ENCODE results near the gene METTL21A.

METTL21A gene

GRCh38 chr2:207584952-207585351 is 40.2 kb downstream of the METTL21A start:
- TF ChIP-seq CTCF (IDR thresholded peaks at IDR 0.05; ENCODE audit: poor library complexity, severe bottlenecking), result no peak
- ATAC-seq (ENCODE audit: low read depth), result no peak

GRCh38 chr2:207571370-207571769 is 53.8 kb downstream of the METTL21A start:
- no peak overlapping the region for H3K4me3 ChIP-seq (ENCODE audit: severe bottlenecking)
- peaks cover under 1% of the 10 kb centered on the region for H3K9me3 ChIP-seq (ENCODE audit: severe bottlenecking)
- peaks cover 86% of the 10 kb centered on the region for H3K36me3 ChIP-seq (ENCODE audit: low read depth)
- TF ChIP-seq CTCF (IDR thresholded peaks at IDR 0.05; ENCODE audit: poor library complexity, severe bottlenecking), result no peak
- H3K27me3 ChIP-seq (ENCODE audit: insufficient read depth, poor library complexity, severe bottlenecking), result no peaks in the 10 kb centered on the region
- H3K4me1 ChIP-seq (ENCODE audit: insufficient read depth, poor library complexity, severe bottlenecking), result no peaks in the 10 kb centered on the region
- no peak for ATAC-seq (ENCODE audit: low read depth)
- H3K27ac ChIP-seq (ENCODE audit: poor library complexity, severe bottlenecking), result no peak overlapping the region
- DNase-seq (ENCODE audit: low spot score), result no peak

More at GRCh38 chr2:207584952-207585351, 40.2 kb downstream of the METTL21A start:
- DNase-seq (ENCODE audit: low spot score), result no peak
- Histone ChIP-seq H3K4me1 (ENCODE audit: insufficient read depth, poor library complexity, severe bottlenecking) (peaks cover 7% of the 10 kb centered on the region), H3K27ac (ENCODE audit: poor library complexity, severe bottlenecking) (no peak overlapping the region), H3K4me3 (ENCODE audit: severe bottlenecking) (no peak overlapping the region), H3K9me3 (ENCODE audit: severe bottlenecking) (no peaks in the 10 kb centered on the region), H3K36me3 (ENCODE audit: low read depth) (peaks cover 88% of the 10 kb centered on the region), H3K27me3 (ENCODE audit: insufficient read depth, poor library complexity, severe bottlenecking) (no peaks in the 10 kb centered on the region)

GRCh38 chr2:207567671-207568070 is 57.5 kb downstream of the METTL21A start:
- ATAC-seq (ENCODE audit: low read depth), result no peak
- no peak for DNase-seq (ENCODE audit: low spot score)
- no peak overlapping the region for H3K27ac ChIP-seq (ENCODE audit: poor library complexity, severe bottlenecking)
- H3K4me1 ChIP-seq (ENCODE audit: insufficient read depth, poor library complexity, severe bottlenecking), result no peaks in the 10 kb centered on the region
- no peak for TF ChIP-seq CTCF (IDR thresholded peaks at IDR 0.05; ENCODE audit: poor library complexity, severe bottlenecking)
- H3K4me3 ChIP-seq (ENCODE audit: severe bottlenecking), result no peak overlapping the region
- no peaks in the 10 kb centered on the region for H3K9me3 ChIP-seq (ENCODE audit: severe bottlenecking)
- H3K36me3 ChIP-seq (ENCODE audit: low read depth), result peaks cover 65% of the 10 kb centered on the region
- H3K27me3 ChIP-seq (ENCODE audit: insufficient read depth, poor library complexity, severe bottlenecking), result no peaks in the 10 kb centered on the region

GRCh38 chr2:207565736-207566500 is 59.3 kb downstream of the METTL21A start:
- Histone ChIP-seq H3K36me3 (ENCODE audit: low read depth) (peaks cover 65% of the 10 kb centered on the region), H3K4me1 (ENCODE audit: insufficient read depth, poor library complexity, severe bottlenecking) (no peaks in the 10 kb centered on the region), H3K27ac (ENCODE audit: poor library complexity, severe bottlenecking) (no peak overlapping the region), H3K9me3 (ENCODE audit: severe bottlenecking) (no peaks in the 10 kb centered on the region), H3K4me3 (ENCODE audit: severe bottlenecking) (no peak overlapping the region), H3K27me3 (ENCODE audit: insufficient read depth, poor library complexity, severe bottlenecking) (no peaks in the 10 kb centered on the region)
- no peak for TF ChIP-seq CTCF (IDR thresholded peaks at IDR 0.05; ENCODE audit: poor library complexity, severe bottlenecking)
- DNase-seq (ENCODE audit: low spot score) (no peak), ATAC-seq (ENCODE audit: low read depth) (no peak)

All from RWPE2 (cell line).